Heart right ventricle (tissue), 16 donors: ENCODE data around the gene COG5. TPM values are rescaled to one million over a fixed set of nuclear protein-coding genes. Genes with fewer than 3 reads are reported as not detected.
"Not testable (repeated sequence)": the region's sequence is repeated elsewhere in the genome, so short reads cannot be mapped to it uniquely, and the experiment has no call there.

Experiments used
- ATAC-seq, 8 donors: fragments of 200-7000 bp; cut with Tn5 transposase; one replicate each; pipeline ENCODE4 v1.9.1; 2020; ENCODE audit warnings: mild to moderate bottlenecking in 8 of 8, moderate library complexity in 8 of 8, moderate number of reproducible peaks in 1 of 8
- DNase-seq, 2 donors: peaks; one replicate each; pipeline ENCODE4 v3.0.0-alpha.2; 2020
- H3K27ac ChIP-seq, 10 donors: fragments of 200-600 bp; sonication (generic) in 2 of 10; one replicate each; pipeline versions ENCODE4 v1.5.0 to v1.8.0; 2020 to 2022; ENCODE audit warnings: mild to moderate bottlenecking in 3 of 10
- H3K27me3 ChIP-seq, 7 donors: fragments of 200-600 bp; one replicate each; pipeline ENCODE4 v1.8.0; 2021 to 2022; ENCODE audit warnings: mild to moderate bottlenecking in 2 of 7
- H3K36me3 ChIP-seq, 9 donors: fragments of 200-600 bp; sonication (generic) in 1 of 9; one replicate each; pipeline versions ENCODE4 v1.5.0 to v1.8.0; 2020 to 2022; ENCODE audit warnings: mild to moderate bottlenecking in 2 of 9
- H3K4me1 ChIP-seq, 9 donors: fragments of 200-600 bp; sonication (generic) in 1 of 9; one replicate each; pipeline versions ENCODE4 v1.5.0 to v1.8.0; 2020 to 2022; ENCODE audit warnings: mild to moderate bottlenecking in 4 of 9
- H3K4me3 ChIP-seq, 10 donors: fragments of 200-600 bp; sonication (generic) in 2 of 10; one replicate each; pipeline versions ENCODE4 v1.5.0 to v1.8.0; 2020 to 2022; ENCODE audit warnings: mild to moderate bottlenecking in 7 of 10, moderate library complexity in 2 of 10
- H3K9me3 ChIP-seq, 11 donors: fragments of 200-600 bp in 10 of 11; sonication (generic) in 2 of 11; one replicate each; pipeline versions ENCODE4 v1.5.0 to v1.8.0; 2013 to 2022; ENCODE audit warnings: mild to moderate bottlenecking in 2 of 11, control low read depth in 1 of 11, moderate library complexity in 1 of 11
- CTCF ChIP-seq, 9 donors: fragments of 200-600 bp; sonication (generic) in 2 of 9; IDR thresholded peaks; one replicate each; pipeline versions ENCODE4 v1.5.0 to v1.8.0; 2021 to 2022; ENCODE audit warnings: antibody characterized with exemption in 9 of 9, mild to moderate bottlenecking in 5 of 9, moderate library complexity in 1 of 9
- WGBS, 2 donors: extraction: QIAGEN DNeasy Blood & Tissue Kit; methylation state at CpG; one replicate each; pipeline ENCODE4 v1.1.7; 2013; ENCODE audit warnings: inconsistent platforms in 1 of 2; 5-methylcytosine and 5-hydroxymethylcytosine counted together
- intact Hi-C, 10 donors: fragments of 100-400 bp; cut with DNase I; formaldehyde crosslinking; loops; one replicate each; pipeline versions ENCODE4 v1.11.1 to v1.14.2; 2022
- polyA plus RNA-seq, 2 donors: library from polyadenylated mRNA; stranded (reverse); fragments of 200-250 nt; gene quantifications; one replicate each; pipeline ENCODE4 v1.2.3, GENCODE V29; 2013
- total RNA-seq, 10 donors: library from RNA; stranded (reverse); fragmentation: NEBNext Ultra II Directional in 3 of 10; extraction: Animal tissue kit (Norgen Biotek cat#: 25700) in 3 of 10; gene quantifications; one replicate each; pipeline versions ENCODE4 v1.2.1 to v1.2.4, GENCODE V29; 2021 to 2023
- donor health status: Arrhythmogenic right ventricular cardiomyopathy.
- donor health status: ischemic (EF 13 %, LVEDD 7.1; RV severe dilation, severe dysfunction).
- donor health status: healthy with polysubstance abuse.
- donor health status: DM: no; HTN: yes; CAD: no.
- donor health status: DM: no; HTN: no; CAD: no.
- donor health status: ischemic (EF 25% LVEDD 6.9; RV normal size, moderate dysfunction).
- donor health status: ischemic (EF 25% LVEDD 5.7; RV mildly dilated, moderate dysfunction).
- donor health status: healthy.
- donor health status: DM: yes; HTN: yes; CAD: no.
- donor health status: Ischemic cardiomyopathy.
- donor health status: ischemic (EF 35%, LVEDD 5.7; RV mildly dilated, moderate dysfunction).
- donor health status: nonischemic (EF 11% LVEDD 7.7; RV severe dilation, severe dysfunction).
- donor health status: DM: yes; HTN: yes; CAD: no.
- donor health status: PGD.
- donor health status: ischemic (EF 29% LVEDD 5.4; RV normal size, mild dysfunction).
- donor health status: nonischemic (EF 23%, LVEDD 6.1; RV moderate dilation, normal function).

COG5 gene
- total and polyA plus RNA-seq, 12 donors: 8.4 to 65.8 (median 52.2) TPM

- H3K27me3 ChIP-seq: no peaks in the 10 kb centered on the region
- H3K27ac ChIP-seq: peak overlapping the region in 6 of 10 donors; percentile 18 to 47 (median 25)
- H3K4me3 ChIP-seq: no peak overlapping the region
- 85 to 91% methylated on average over 7 of the region's 7 CpGs for WGBS, 2 donors
- no peak for DNase-seq
- ATAC-seq: peak in 1 of 8 donors; percentile 32
- intact Hi-C loops: no loop called here
- TF ChIP-seq CTCF (IDR thresholded peaks at IDR 0.05): no peak
- H3K36me3 ChIP-seq: peaks cover 0 to 54% (median 0%) of the 10 kb centered on the region in 9 donors
- no peaks in the 10 kb centered on the region for H3K9me3 ChIP-seq
- H3K4me1 ChIP-seq: peaks cover 0 to 21% (median 6%) of the 10 kb centered on the region in 9 donors
Observed at GRCh38 chr7:107232568-107233090, 331.1 kb downstream of the COG5 start.

GRCh38 chr7:107230334-107230733, 333.4 kb downstream of the COG5 start:
- H3K9me3 ChIP-seq: no peaks in the 10 kb centered on the region
- no peak overlapping the region for H3K4me3 ChIP-seq
- peaks cover 0 to 10% (median 3%) of the 10 kb centered on the region in 9 donors for H3K4me1 ChIP-seq
- no peak overlapping the region for H3K27ac ChIP-seq
- H3K36me3 ChIP-seq: peaks cover 0 to 58% (median 5%) of the 10 kb centered on the region in 9 donors
- H3K27me3 ChIP-seq: no peaks in the 10 kb centered on the region
- no peak for TF ChIP-seq CTCF (IDR thresholded peaks at IDR 0.05)
- WGBS, 2 donors: 95 to 97% methylated on average over 3 of the region's 3 CpGs
- no peak for ATAC-seq
- no peak for DNase-seq
- intact Hi-C loops: no loop called here

DNA sequence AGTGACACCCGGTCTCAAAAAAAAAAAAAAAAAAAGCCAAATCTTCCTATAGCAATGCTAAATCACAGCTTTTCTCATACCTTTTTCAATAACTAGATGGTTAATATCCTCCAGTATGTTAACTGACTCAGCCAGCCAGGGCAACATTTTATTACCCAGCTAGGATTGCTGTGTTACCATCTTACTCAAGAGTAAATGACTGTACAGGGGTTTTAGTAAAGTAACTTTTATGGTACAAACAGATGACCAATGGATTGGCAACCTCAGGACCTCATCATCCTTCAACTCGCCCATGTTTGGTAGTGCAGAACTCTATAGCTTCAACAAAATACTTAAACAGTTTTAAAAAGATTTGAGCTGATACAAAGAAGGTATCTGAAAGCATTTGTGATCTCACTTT, 335.4 kb downstream of the COG5 start:
- intact Hi-C loops: loop anchor here in 1 of 10 donors (10.0 kb wide), 1 partner anchor 57 kb away; no protein-coding TSS in a partner anchor
- TF ChIP-seq CTCF (IDR thresholded peaks at IDR 0.05): no peak
- 96 to 98% methylated on average over 2 of the region's 2 CpGs for WGBS, 2 donors
- Histone ChIP-seq H3K36me3 (peaks cover 0 to 64% (median 5%) of the 10 kb centered on the region in 9 donors), H3K27ac (no peak overlapping the region), H3K4me1 (peaks cover 0 to 12% (median 5%) of the 10 kb centered on the region in 9 donors), H3K9me3 (no peaks in the 10 kb centered on the region), H3K27me3 (no peaks in the 10 kb centered on the region), H3K4me3 (no peak overlapping the region)
- ATAC-seq (no peak), DNase-seq (no peak)

GRCh38 chr7:107224374-107225223, 339.1 kb downstream of the COG5 start:
- DNase-seq (no peak), ATAC-seq (peak in 2 of 8 donors; percentile 21 to 51)
- WGBS, 2 donors: 75 to 84% methylated on average over 5 of the region's 5 CpGs

GRCh38 chr7:107220806-107221205, 342.9 kb downstream of the COG5 start:
- H3K9me3 ChIP-seq, H3K4me3 ChIP-seq, H3K27me3 ChIP-seq: not testable (repeated sequence)
- Histone ChIP-seq H3K4me1 (peaks cover 0 to 38% (median 12%) of the 10 kb centered on the region in 9 donors), H3K36me3 (peaks cover 0 to 25% (median 0%) of the 10 kb centered on the region in 9 donors), H3K27ac (peak overlapping the region; percentile 50 to 87 (median 76))
- peak; percentile 65 to 90 (median 85) for ATAC-seq
- peak; percentile 42 to 63 for DNase-seq
- WGBS, 2 donors: 55 to 71% methylated on average over 5 to 6 of the region's 6 CpGs
- intact Hi-C loops: loop anchor here in 4 of 10 donors (5.0 to 10.0 kb wide), 3 partner anchors 61 to 66 kb away; no protein-coding TSS in a partner anchor

More at GRCh38 chr7:107224374-107225223, 339.1 kb downstream of the COG5 start:
- H3K36me3 ChIP-seq: peaks cover 0 to 45% (median 5%) of the 10 kb centered on the region in 9 donors
- peak overlapping the region in 9 of 10 donors; percentile 39 to 87 (median 72) for H3K27ac ChIP-seq
- no peaks in the 10 kb centered on the region for H3K9me3 ChIP-seq
- H3K27me3 ChIP-seq: no peaks in the 10 kb centered on the region
- TF ChIP-seq CTCF (IDR thresholded peaks at IDR 0.05): no peak
- no peak overlapping the region for H3K4me3 ChIP-seq
- peaks cover 0 to 33% (median 7%) of the 10 kb centered on the region in 9 donors for H3K4me1 ChIP-seq
- intact Hi-C loops: loop anchor here in 4 of 10 donors (5.0 to 10.0 kb wide), 3 partner anchors 58 to 63 kb away; no protein-coding TSS in a partner anchor
